H1 (cell line): ENCODE measurements around the gene COQ7. TPM values are rescaled to one million over a fixed set of nuclear protein-coding genes. Genes with fewer than 3 reads are reported as not detected.

Source experiments
- CTCF ChIA-PET: fragments of 300-600 bp; sonication (Branson Sonifier 250); formaldehyde crosslinking; loops from one replicate; lab custom pipeline; 2021; ENCODE audit not compliant: partially characterized antibody; lab: Charles Lee
- POLR2A ChIA-PET: fragments of 300-600 bp; sonication (Branson Sonifier 250); formaldehyde crosslinking; loops from one replicate; lab custom pipeline; 2021; ENCODE audit warnings: inconsistent platforms; ENCODE audit not compliant: partially characterized antibody; lab: Charles Lee
- DNase-seq, 2 experiments: peaks; one replicate each; pipeline versions ENCODE4 v3.0.0 to v3.0.0-alpha.2; 2010 to 2022; ENCODE audit warnings: low spot score in 2 of 2, low read depth in 1 of 2, mixed read lengths in 1 of 2
- FAIRE-seq: peaks from 2 replicates; lab custom pipeline; 2011; peaks lifted over from hg19 to GRCh38; lab: Jason Lieb, UNC
- H2AFZ ChIP-seq: 2 replicates; pipeline ENCODE4 v1.8.1; 2012; ENCODE audit warnings: low read length, inconsistent platforms
- H2AK5ac ChIP-seq: 2 replicates; pipeline ENCODE4 v1.6.1; 2013; ENCODE audit warnings: low read depth, low read length
- H2BK120ac ChIP-seq: replicated peaks from 2 replicates; pipeline ENCODE3; 2013; ENCODE audit warnings: low read depth, low read length, inconsistent platforms
- H2BK12ac ChIP-seq: 2 replicates; pipeline ENCODE4 v1.6.1; 2013; ENCODE audit warnings: low read depth, low read length
- H2BK15ac ChIP-seq: 2 replicates; pipeline ENCODE4 v1.6.1; 2013; ENCODE audit warnings: low read length
- H2BK20ac ChIP-seq: 2 replicates; pipeline ENCODE4 v1.6.1; 2013; ENCODE audit warnings: low read length
- H2BK5ac ChIP-seq: 2 replicates; pipeline ENCODE4 v1.6.1; 2013; ENCODE audit warnings: low read depth, low read length
- H3K14ac ChIP-seq: 2 replicates; pipeline ENCODE4 v1.6.1; 2013; ENCODE audit warnings: inconsistent platforms; ENCODE audit not compliant: insufficient read length
- H3K18ac ChIP-seq: 2 replicates; pipeline ENCODE4 v1.6.1; 2013; ENCODE audit warnings: low read length; ENCODE audit errors: extremely low read depth
- H3K23ac ChIP-seq: 2 replicates; pipeline ENCODE4 v1.6.1; 2013; ENCODE audit warnings: inconsistent platforms; ENCODE audit not compliant: insufficient read length
- H3K23me2 ChIP-seq: 2 replicates; pipeline ENCODE4 v1.6.1; 2013; ENCODE audit warnings: low read depth, low read length
- H3K27ac ChIP-seq: 2 replicates; pipeline ENCODE4 v1.6.1; 2011; ENCODE audit warnings: low read depth, low read length, inconsistent platforms
- H3K27me3 ChIP-seq, 4 experiments: replicated peaks in 1 of 4; 1 replicate in 1 of 4; 2 replicates in 3 of 4; pipeline versions ENCODE4 v1.6.1 to v1.8.1; 2011 to 2013; ENCODE audit warnings: low read length in 3 of 4, mild to moderate bottlenecking in 3 of 4, inconsistent platforms in 2 of 4, mixed read lengths in 2 of 4, moderate library complexity in 1 of 4; ENCODE audit not compliant: control insufficient read depth in 3 of 4, insufficient read depth in 3 of 4; ENCODE audit errors: extremely low read depth in 1 of 4
- H3K36me3 ChIP-seq, 4 experiments: 2 replicates each; pipeline versions ENCODE4 v1.6.1 to v1.8.1; 2011 to 2013; ENCODE audit warnings: mild to moderate bottlenecking in 4 of 4, low read length in 3 of 4, moderate library complexity in 2 of 4, control low read depth in 1 of 4, inconsistent platforms in 1 of 4; ENCODE audit not compliant: insufficient read depth in 4 of 4, control insufficient read depth in 2 of 4
- H3K4ac ChIP-seq: replicated peaks from 2 replicates; pipeline ENCODE3; 2013; ENCODE audit warnings: low read length, low read depth, mixed read lengths, inconsistent platforms; ENCODE audit not compliant: insufficient read length
- H3K4me1 ChIP-seq, 4 experiments: replicated peaks in 1 of 4; 1 replicate in 1 of 4; 2 replicates in 3 of 4; pipeline versions ENCODE4 v1.6.1 to v1.8.1; 2011 to 2013; ENCODE audit warnings: low read length in 3 of 4, inconsistent platforms in 2 of 4, mixed read lengths in 1 of 4; ENCODE audit not compliant: insufficient read depth in 4 of 4, control insufficient read depth in 3 of 4
- H3K4me2 ChIP-seq, 2 experiments: 2 replicates each; pipeline versions ENCODE4 v1.6.1 to v1.8.1; 2011 to 2013; ENCODE audit warnings: low read depth in 2 of 2, low read length in 2 of 2, control low read depth in 1 of 2, inconsistent platforms in 1 of 2, mild to moderate bottlenecking in 1 of 2; ENCODE audit not compliant: insufficient read depth in 1 of 2
- H3K4me3 ChIP-seq, 4 experiments: fragments of 200-600, 300-600 bp in 1 of 4; sonication (generic), shearing (Covaris generic), sonication (Bioruptor Twin) in 1 of 4; 2 replicates each; pipeline versions ENCODE4 v1.5.1 to v1.8.1; 2011 to 2016; ENCODE audit warnings: low read length in 4 of 4, low read depth in 3 of 4, control low read depth in 2 of 4, inconsistent platforms in 2 of 4, mild to moderate bottlenecking in 2 of 4, mixed read lengths in 1 of 4, moderate library complexity in 1 of 4; ENCODE audit not compliant: insufficient read depth in 2 of 4; ENCODE audit errors: extremely low read depth in 1 of 4
- H3K56ac ChIP-seq: replicated peaks from 2 replicates; pipeline ENCODE3; 2013; ENCODE audit warnings: low read depth, mild to moderate bottlenecking, mixed read lengths, low read length, inconsistent platforms; ENCODE audit not compliant: insufficient read length
- H3K79me1 ChIP-seq: 2 replicates; pipeline ENCODE4 v1.6.1; 2013; ENCODE audit warnings: low read depth, low read length, control low read depth
- H3K79me2 ChIP-seq, 2 experiments: 2 replicates each; pipeline versions ENCODE4 v1.6.1 to v1.8.1; 2012 to 2013; ENCODE audit warnings: low read length in 2 of 2, mild to moderate bottlenecking in 2 of 2, inconsistent platforms in 1 of 2; ENCODE audit not compliant: insufficient read depth in 2 of 2, control insufficient read depth in 1 of 2
- H3K9ac ChIP-seq, 4 experiments: replicated peaks in 1 of 4; 1 replicate in 1 of 4; 2 replicates in 3 of 4; pipeline versions ENCODE4 v1.6.1 to v1.8.1; 2011 to 2013; ENCODE audit warnings: low read depth in 3 of 4, low read length in 3 of 4, control low read depth in 2 of 4, mild to moderate bottlenecking in 2 of 4, moderate library complexity in 2 of 4, inconsistent platforms in 1 of 4; ENCODE audit errors: extremely low read depth in 1 of 4
- H3K9me3 ChIP-seq, 2 experiments: 2 replicates each; pipeline versions ENCODE4 v1.6.1 to v1.8.1; 2012 to 2013; ENCODE audit warnings: mild to moderate bottlenecking in 2 of 2, moderate library complexity in 2 of 2, control low read depth in 1 of 2, inconsistent platforms in 1 of 2, low read depth in 1 of 2, low read length in 1 of 2, mixed read lengths in 1 of 2; ENCODE audit not compliant: insufficient read depth in 2 of 2
- H4K20me1 ChIP-seq, 2 experiments: replicated peaks in 1 of 2; 2 replicates each; pipeline versions ENCODE3 to v1.8.1; 2011 to 2013; ENCODE audit warnings: inconsistent platforms in 2 of 2, low read length in 2 of 2, mild to moderate bottlenecking in 1 of 2; ENCODE audit not compliant: insufficient read depth in 2 of 2, control insufficient read depth in 1 of 2
- H4K5ac ChIP-seq: 2 replicates; pipeline ENCODE4 v1.6.1; 2013; ENCODE audit warnings: low read length, low read depth, mixed read lengths, inconsistent platforms; ENCODE audit not compliant: insufficient read length
- H4K8ac ChIP-seq: 2 replicates; pipeline ENCODE4 v1.8.0; 2013; ENCODE audit warnings: mild to moderate bottlenecking, moderate library complexity, low read length, inconsistent platforms; ENCODE audit not compliant: insufficient read depth; ENCODE audit errors: extremely low read depth
- H4K91ac ChIP-seq: replicated peaks from 2 replicates; pipeline ENCODE3; 2013; ENCODE audit warnings: low read length, mixed read lengths, inconsistent platforms; ENCODE audit not compliant: insufficient read length
- ASH2L ChIP-seq: fragments of 200-600, 300-600 bp; sonication (generic); IDR thresholded peaks from one replicate; pipeline ENCODE4 v1.7.1; 2017; ENCODE audit warnings: low read length
- CHD1 ChIP-seq: IDR thresholded peaks from 2 replicates; pipeline ENCODE4 v1.6.1; 2012; ENCODE audit warnings: low read depth, low read length, improper control_type of control experiment
- GABPA ChIP-seq: IDR thresholded peaks from 2 replicates; pipeline ENCODE4 v1.6.1; 2011; ENCODE audit warnings: mild to moderate bottlenecking, low read length, moderate library complexity, borderline replicate concordance; ENCODE audit not compliant: insufficient read depth
- RFX5 ChIP-seq: IDR thresholded peaks from 2 replicates; pipeline ENCODE4 v1.6.1; 2011; ENCODE audit warnings: low read depth, low read length, improper control_type of control experiment, borderline replicate concordance
- SIN3A ChIP-seq, 2 experiments: IDR thresholded peaks in 1 of 2; conservative IDR thresholded peaks in 1 of 2; 2 replicates each; pipeline ENCODE4 v1.6.1; 2011 to 2012; ENCODE audit warnings: low read length in 2 of 2, improper control_type of control experiment in 1 of 2, low read depth in 1 of 2, mild to moderate bottlenecking in 1 of 2
- SUZ12 ChIP-seq: fragments of 200-600 bp; sonication (generic); IDR thresholded peaks from 2 replicates; pipeline ENCODE4 v1.6.1; 2012; ENCODE audit warnings: mild to moderate bottlenecking, inconsistent platforms, low read length, moderate library complexity, mixed read lengths
- WGBS, 2 experiments: shearing (Covaris generic) in 1 of 2; methylation state at CpG; one replicate each; pipeline versions ENCODE4 v1.1.6 to v1.1.7; 2013 to 2015; ENCODE audit warnings: low lambda C conversion rate in 2 of 2, mixed read lengths in 2 of 2, inconsistent platforms in 1 of 2, low coverage in 1 of 2, missing lambda C conversion rate in 1 of 2; ENCODE audit not compliant: insufficient replicate concordance in 2 of 2, insufficient coverage in 1 of 2, insufficient read length in 1 of 2; ENCODE audit errors: extremely low coverage in 1 of 2, missing lambda C conversion rate in 1 of 2; 5-methylcytosine and 5-hydroxymethylcytosine counted together
- polyA plus RNA-seq, 7 experiments: library from polyadenylated mRNA; depleted of rRNA in 3 of 7; stranded (reverse) in 5 of 7; unstranded in 2 of 7; fragments of >200 nt in 5 of 7; fragments of 200-250 nt in 2 of 7; gene quantifications; 1 replicate in 5 of 7; 2 replicates in 1 of 7; 4 replicates in 1 of 7; pipeline versions ENCODE4 v1.2.1 to v1.2.3, GENCODE V29; 2011 to 2013; ENCODE audit warnings: missing spikeins in 2 of 7, mixed read lengths in 2 of 7
- total RNA-seq: library from RNA; stranded (reverse); fragmentation: NEBNext Ultra II Directional; extraction: Animal tissue kit (Norgen Biotek cat#: 25700); gene quantifications from 2 replicates; pipeline ENCODE4 v1.2.1, GENCODE V29; 2021

COQ7 gene
- total and polyA plus RNA-seq, 2 of the 8 experiments (the other 6 are each of a cell fraction or from before 2014, with no cell fraction given), result 7.1 to 15.2 TPM

DNA sequence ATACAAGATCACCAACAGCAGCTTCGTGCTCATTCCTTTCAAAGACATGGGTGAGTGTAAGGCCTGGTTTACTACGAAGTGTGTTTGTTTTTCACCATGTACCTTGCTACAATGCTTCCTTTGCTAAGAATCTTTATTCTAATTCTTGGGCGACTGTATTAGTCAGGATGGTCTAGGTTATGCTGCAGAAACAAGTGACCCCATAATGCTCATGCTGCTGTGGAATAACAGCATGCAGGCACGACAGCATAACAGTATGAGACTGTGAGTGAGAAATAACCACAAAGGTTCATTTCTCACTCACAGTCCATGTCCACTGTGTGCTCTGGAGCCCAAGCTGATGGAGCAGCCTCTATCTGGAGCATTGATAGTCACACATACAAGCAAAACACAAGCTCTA lies 45.7 kb upstream of the COQ7 start:
- Histone ChIP-seq H3K4me1 (no peaks in the 10 kb centered on the region), H3K79me1 (no peaks in the 10 kb centered on the region), H3K9ac (no peak overlapping the region), H3K23ac (no peak overlapping the region), H2AFZ (no peak overlapping the region), H4K8ac (no peak overlapping the region), H2BK15ac (no peak overlapping the region), H4K91ac (no peak overlapping the region), H3K79me2 (no peaks in the 10 kb centered on the region), H3K56ac (no peak overlapping the region), H3K36me3 (peaks cover 0 to 11% (median 0%) of the 10 kb centered on the region in 4 experiments; a peak in 2 of 8 replicates), H2BK120ac (no peak overlapping the region), H3K23me2 (no peaks in the 10 kb centered on the region), H3K9me3 (0 out of 4 replicates have a peak, but pooled peaks cover 0 to 2% of the 10 kb centered on the region in 2 experiments), H3K27me3 (no peaks in the 10 kb centered on the region), H3K4me3 (no peak overlapping the region), H2BK20ac (no peak overlapping the region), H2BK12ac (no peak overlapping the region), H3K14ac (no peak overlapping the region), H3K18ac (no peak overlapping the region), H4K20me1 (no peaks in the 10 kb centered on the region), H2AK5ac (no peak overlapping the region), H3K4ac (no peak overlapping the region), H3K4me2 (no peak overlapping the region), H3K27ac (no peak overlapping the region), H4K5ac (no peak overlapping the region), H2BK5ac (no peak overlapping the region)
- POLR2A ChIA-PET, result no interaction called here
- CTCF ChIA-PET, result interaction anchor here (0.9 kb wide), 1 partner anchor 13 kb away, joined by 3 read pairs; no protein-coding TSS in a partner anchor
- whole genome bisulfite sequencing, 2 experiments, result 82% methylated on average over 4 of the region's 4 CpGs; no CpG with 5 or more reads in 1 of the 2 experiments
- DNase-seq (no peak), FAIRE-seq (no peak)
- TF ChIP-seq GABPA, result no peak
- TF ChIP-seq CHD1, result no peak
- TF ChIP-seq SUZ12, result no peak
- no peak for TF ChIP-seq SIN3A (conservative IDR thresholded peaks at IDR 0.05 in 1 of 2, IDR thresholded peaks at IDR 0.05 in 1 of 2; ENCODE audit: low read depth in 1 of 2, low read length in 2 of 2)
- no peak for TF ChIP-seq ASH2L
- no peak for TF ChIP-seq RFX5
